Thymus (tissue), 14 donors: ENCODE data around the gene PIK3IP1. TPM values are rescaled to one million over a fixed set of nuclear protein-coding genes. Genes with fewer than 3 reads are reported as not detected.
A peak's percentile ranks its signal among the peaks of the same experiment; 100 is the strongest.

Source experiments
- DNase-seq, 9 donors: peaks; one replicate each; pipeline ENCODE4 v3.0.0-alpha.2; 2013; ENCODE audit warnings: low spot score in 9 of 9, low read depth in 6 of 9, missing footprints in 1 of 9
- H3K27ac ChIP-seq, 2 donors: one replicate each; pipeline ENCODE4 v1.5.1; 2013; ENCODE audit warnings: control low read depth in 1 of 2, low read depth in 1 of 2, low read length in 1 of 2, mild to moderate bottlenecking in 1 of 2, moderate library complexity in 1 of 2
- H3K27me3 ChIP-seq, 2 donors: one replicate each; pipeline ENCODE4 v1.5.1; 2013; ENCODE audit warnings: low read length in 1 of 2; ENCODE audit not compliant: control insufficient read depth in 2 of 2, insufficient read depth in 1 of 2
- H3K36me3 ChIP-seq, 2 donors: one replicate each; pipeline ENCODE4 v1.5.1; 2013; ENCODE audit warnings: low read length in 1 of 2, mild to moderate bottlenecking in 1 of 2, moderate library complexity in 1 of 2; ENCODE audit not compliant: control insufficient read depth in 2 of 2, insufficient read depth in 2 of 2
- H3K4me1 ChIP-seq, 2 donors: one replicate each; pipeline ENCODE4 v1.5.1; 2013; ENCODE audit warnings: low read length in 2 of 2; ENCODE audit not compliant: control insufficient read depth in 2 of 2, insufficient read depth in 2 of 2
- H3K4me3 ChIP-seq, 2 donors: one replicate each; pipeline ENCODE4 v1.5.1; 2013; ENCODE audit warnings: low read length in 2 of 2, control low read depth in 1 of 2, mild to moderate bottlenecking in 1 of 2
- H3K9me3 ChIP-seq, 2 donors: one replicate each; pipeline ENCODE4 v1.5.1; 2013; ENCODE audit warnings: low read length in 1 of 2, mild to moderate bottlenecking in 1 of 2; ENCODE audit not compliant: control insufficient read depth in 2 of 2, insufficient read depth in 1 of 2
- WGBS: extraction: QIAGEN DNeasy Blood & Tissue Kit; methylation state at CpG from one replicate; pipeline ENCODE4 v1.1.7; 2013; 5-methylcytosine and 5-hydroxymethylcytosine counted together
- long read RNA-seq, 10 donors: transcript quantifications; one replicate each; lab custom pipeline, GENCODE V29; 2026
- polyA plus RNA-seq: library from polyadenylated mRNA; stranded (reverse); fragments of 200-250 nt; gene quantifications from one replicate; pipeline ENCODE4 v1.2.3, GENCODE V29; 2013
- total RNA-seq: library from RNA; stranded (reverse); fragments of 120-200 nt; gene quantifications from one replicate; pipeline ENCODE4 v1.2.4, GENCODE V29; 2013
- donor health status: healthy.

The PIK3IP1 gene
- total RNA-seq (64.4 TPM), polyA plus RNA-seq (182 TPM)
- long read RNA-seq, donor 1, partial matches to known transcripts = 0 of 3 reads
- long read RNA-seq, donor 1, other reads (novel, unspliced or antisense) = 0 of 3 reads
- long read RNA-seq, donor 2, transcript PIK3IP1-201 (6 exons, 2,467 nt) = major isoform, 33 of 42 reads
- long read RNA-seq, donor 2, partial matches to known transcripts = 9 of 42 reads
- long read RNA-seq, donor 2, other reads (novel, unspliced or antisense) = 0 of 42 reads
- long read RNA-seq, donor 3, transcript PIK3IP1-201 (6 exons, 2,467 nt) = major isoform, 25 of 29 reads
- long read RNA-seq, donor 3, partial matches to known transcripts = 0 of 29 reads
- long read RNA-seq, donor 3, other reads (novel, unspliced or antisense) = 0 of 29 reads
- long read RNA-seq, donor 4, transcript PIK3IP1-201 (6 exons, 2,467 nt) = major isoform, 13 of 16 reads
- long read RNA-seq, donor 4, partial matches to known transcripts = 0 of 16 reads
- long read RNA-seq, donor 4, other reads (novel, unspliced or antisense) = 0 of 16 reads
- long read RNA-seq, donor 5, transcript PIK3IP1-201 (6 exons, 2,467 nt) = major isoform, 32 of 39 reads
- long read RNA-seq, donor 5, partial matches to known transcripts = 0 of 39 reads
- long read RNA-seq, donor 5, other reads (novel, unspliced or antisense) = 0 of 39 reads
- long read RNA-seq, donor 6, transcript PIK3IP1-201 (6 exons, 2,467 nt) = major isoform, 13 of 19 reads
- long read RNA-seq, donor 6, transcript PIK3IP1-203 (5 exons, 2,374 nt) = minor isoform, 5 of 19 reads
- long read RNA-seq, donor 6, partial matches to known transcripts = 0 of 19 reads
- long read RNA-seq, donor 6, other reads (novel, unspliced or antisense) = 0 of 19 reads
- long read RNA-seq, donor 7, transcript PIK3IP1-201 (6 exons, 2,467 nt) = major isoform, 27 of 33 reads
- long read RNA-seq, donor 7, partial matches to known transcripts = 0 of 33 reads
- long read RNA-seq, donor 7, other reads (novel, unspliced or antisense) = 0 of 33 reads
- long read RNA-seq, donor 8, transcript PIK3IP1-201 (6 exons, 2,467 nt) = major isoform, 9 of 9 reads
- long read RNA-seq, donor 8, partial matches to known transcripts = 0 of 9 reads
- long read RNA-seq, donor 8, other reads (novel, unspliced or antisense) = 0 of 9 reads
- long read RNA-seq, donor 9, transcript PIK3IP1-201 (6 exons, 2,467 nt) = major isoform, 10 of 10 reads
- long read RNA-seq, donor 9, partial matches to known transcripts = 0 of 10 reads
- long read RNA-seq, donor 9, other reads (novel, unspliced or antisense) = 0 of 10 reads
- long read RNA-seq, donor 10, transcript PIK3IP1-201 (6 exons, 2,467 nt) = major isoform, 16 of 21 reads
- long read RNA-seq, donor 10, partial matches to known transcripts = 0 of 21 reads
- long read RNA-seq, donor 10, other reads (novel, unspliced or antisense) = 0 of 21 reads

- H3K9me3 ChIP-seq = no peaks in the 10 kb centered on the region
- peak; percentile 81 to 97 (median 92) for DNase-seq
- peaks cover 24 to 39% of the 10 kb centered on the region in 2 donors for H3K36me3 ChIP-seq
- peak within 1 kb of the TSS; percentile 93 to 100 for H3K27ac ChIP-seq
- no peaks in the 10 kb centered on the region for H3K27me3 ChIP-seq
- WGBS = 30% methylated on average over 19 of the region's 19 CpGs
- peaks cover 21 to 49% of the 10 kb centered on the region in 2 donors for H3K4me1 ChIP-seq
- peak within 1 kb of the TSS; percentile 63 to 100 for H3K4me3 ChIP-seq
Measured at GRCh38 chr22:31292236-31292989, at the start of gene PIK3IP1. Gene PIK3IP1 (minus strand): TSS chr22:31292488. CDS start chr22:31292344, 144 bp downstream.

GRCh38 chr22:31341386-31342088, 49.2 kb upstream of the PIK3IP1 start:
- Histone ChIP-seq H3K27me3 (no peaks in the 10 kb centered on the region), H3K27ac (no peak overlapping the region), H3K36me3 (peaks cover 65 to 72% of the 10 kb centered on the region in 2 donors), H3K4me1 (peaks cover 21 to 43% of the 10 kb centered on the region in 2 donors), H3K4me3 (no peak overlapping the region), H3K9me3 (no peaks in the 10 kb centered on the region)
- 95% methylated on average over 14 of the region's 14 CpGs for WGBS
- DNase-seq = no peak

GRCh38 chr22:31340765-31341247, 48.5 kb upstream of the PIK3IP1 start:
- no peak overlapping the region for H3K27ac ChIP-seq
- peaks cover 68 to 77% of the 10 kb centered on the region in 2 donors for H3K36me3 ChIP-seq
- H3K4me1 ChIP-seq = peaks cover 21 to 43% of the 10 kb centered on the region in 2 donors
- no peaks in the 10 kb centered on the region for H3K9me3 ChIP-seq
- H3K27me3 ChIP-seq = no peaks in the 10 kb centered on the region
- 51% methylated on average over 2 of the region's 2 CpGs for WGBS
- no peak for DNase-seq
- H3K4me3 ChIP-seq = no peak overlapping the region

GRCh38 chr22:31340360-31340759, 48.1 kb upstream of the PIK3IP1 start:
- Histone ChIP-seq H3K4me3 (no peak overlapping the region), H3K27me3 (no peaks in the 10 kb centered on the region), H3K4me1 (peaks cover 21 to 43% of the 10 kb centered on the region in 2 donors), H3K36me3 (peaks cover 72 to 82% of the 10 kb centered on the region in 2 donors), H3K27ac (no peak overlapping the region), H3K9me3 (no peaks in the 10 kb centered on the region)
- 95% methylated on average over 6 of the region's 6 CpGs for WGBS
- DNase-seq = no peak

GRCh38 chr22:31339148-31339832, 47.0 kb upstream of the PIK3IP1 start:
- Histone ChIP-seq H3K36me3 (peaks cover 83 to 87% of the 10 kb centered on the region in 2 donors), H3K4me3 (no peak overlapping the region), H3K27ac (no peak overlapping the region), H3K4me1 (peaks cover 17 to 35% of the 10 kb centered on the region in 2 donors), H3K9me3 (no peaks in the 10 kb centered on the region), H3K27me3 (no peaks in the 10 kb centered on the region)
- WGBS = 96% methylated on average over 6 of the region's 6 CpGs
- no peak for DNase-seq

GRCh38 chr22:31337178-31337577, 44.9 kb upstream of the PIK3IP1 start:
- no peaks in the 10 kb centered on the region for H3K27me3 ChIP-seq
- H3K27ac ChIP-seq = no peak overlapping the region
- no peaks in the 10 kb centered on the region for H3K9me3 ChIP-seq
- H3K4me3 ChIP-seq = no peak overlapping the region
- no peak for DNase-seq
- 97% methylated on average over 5 of the region's 5 CpGs for WGBS
- H3K36me3 ChIP-seq = peaks cover 90 to 93% of the 10 kb centered on the region in 2 donors
- H3K4me1 ChIP-seq = peaks cover 2 to 20% of the 10 kb centered on the region in 2 donors

GRCh38 chr22:31334329-31334728, 42.0 kb upstream of the PIK3IP1 start:
- Histone ChIP-seq H3K27me3 (no peaks in the 10 kb centered on the region), H3K4me1 (peaks cover 2 to 6% of the 10 kb centered on the region in 2 donors), H3K36me3 (peaks cover 83 to 87% of the 10 kb centered on the region in 2 donors), H3K9me3 (no peaks in the 10 kb centered on the region), H3K27ac (no peak overlapping the region), H3K4me3 (no peak overlapping the region)
- WGBS = 92% methylated on average over 5 of the region's 5 CpGs
- no peak for DNase-seq
